Effector CD8-positive, alpha-beta T cell (primary cell): ENCODE measurements around the gene SPSB1.
"Not testable (repeated sequence)": the region's sequence is repeated elsewhere in the genome, so short reads cannot be mapped to it uniquely, and the experiment has no call there.

Experiments
- DNase-seq: peaks from one replicate; lab custom pipeline; 2025; lab: John Stamatoyannopoulos, UW

Gene SPSB1

GRCh38 chr1:9366943-9367780 is 74.5 kb downstream of the SPSB1 start:
- no peak for DNase-seq

GRCh38 chr1:9367806-9368205 is 75.1 kb downstream of the SPSB1 start:
- no peak for DNase-seq

- DNase-seq, result no peak
Measured at GRCh38 chr1:9368356-9368755, 75.7 kb downstream of the SPSB1 start.

- DNase-seq, result no peak
Measured at GRCh38 chr1:9369964-9370788, 77.5 kb downstream of the SPSB1 start.

- no peak for DNase-seq
Measured at GRCh38 chr1:9371391-9371935, 78.8 kb downstream of the SPSB1 start.

GRCh38 chr1:9371951-9372350 is 79.3 kb downstream of the SPSB1 start:
- DNase-seq, result no peak

GRCh38 chr1:9373619-9374018 is 80.9 kb downstream of the SPSB1 start:
- DNase-seq, result no peak

- no peak for DNase-seq
Measured at GRCh38 chr1:9374748-9375341, 82.2 kb downstream of the SPSB1 start.

GRCh38 chr1:9375912-9376311 is 83.2 kb downstream of the SPSB1 start:
- no peak for DNase-seq

GRCh38 chr1:9376430-9376829 is 83.7 kb downstream of the SPSB1 start:
- no peak for DNase-seq

- DNase-seq, result no peak
Measured at GRCh38 chr1:9376886-9377333, 84.2 kb downstream of the SPSB1 start.

- no peak for DNase-seq
Measured at GRCh38 chr1:9378801-9379200, 86.1 kb downstream of the SPSB1 start.

GRCh38 chr1:9380711-9381110 is 88.0 kb downstream of the SPSB1 start:
- no peak for DNase-seq

GRCh38 chr1:9382643-9383491 is 90.2 kb downstream of the SPSB1 start:
- no peak for DNase-seq

- DNase-seq, result no peak
Measured at GRCh38 chr1:9384128-9384527, 91.4 kb downstream of the SPSB1 start.

GRCh38 chr1:9384751-9385245 is 92.1 kb downstream of the SPSB1 start:
- no peak for DNase-seq

GRCh38 chr1:9385392-9385791 is 92.7 kb downstream of the SPSB1 start:
- DNase-seq, result not testable (repeated sequence)

- no peak for DNase-seq
Measured at GRCh38 chr1:9385801-9386573, 93.3 kb downstream of the SPSB1 start.

GRCh38 chr1:9388335-9389180 is 95.9 kb downstream of the SPSB1 start:
- DNase-seq, result no peak
